ENCODE data around the gene RMND1. TPM values are rescaled to one million over a fixed set of nuclear protein-coding genes. Genes with fewer than 3 reads are reported as not detected.

The RMND1 gene
- total RNA-seq, 1 experiment from 2014 or later: 39.1 TPM

GRCh38 chr6:151443454-151443853, 8.5 kb downstream of the RMND1 start:
- POLR2A ChIA-PET: no interaction called here

GRCh38 chr6:151442371-151442770, 9.6 kb downstream of the RMND1 start:
- peaks cover 10% of the 10 kb centered on the region for H3K4me1 Mint-ChIP-seq (ENCODE audit: low read depth, unreplicated experiment)
- no peak for TF ChIP-seq CTCF (IDR thresholded peaks at IDR 0.05; ENCODE audit: insufficient read depth in 1 of 2, low read depth in 1 of 2, low read length in 1 of 2, severe bottlenecking in 1 of 2, unreplicated experiment in 1 of 2)
- H3K4me1 ChIP-seq: peaks cover 42% of the 10 kb centered on the region
- intact Hi-C loops (cut with micrococcal nuclease; ENCODE audit: unreplicated experiment): no loop called here
- H3K27me3 ChIP-seq (replicated peaks; ENCODE audit: control insufficient read depth, insufficient read depth, low read length): no peaks in the 10 kb centered on the region
- no peak overlapping the region for H3K4me3 ChIP-seq (ENCODE audit: low read depth, low read length)
- POLR2A ChIA-PET: no interaction called here
- H3K9me3 ChIP-seq: no peaks in the 10 kb centered on the region
- H3K36me3 ChIP-seq (ENCODE audit: control insufficient read depth, insufficient read depth, low read length): peaks cover 1% of the 10 kb centered on the region; the same call in 1 of the 2 replicates
- CTCF ChIA-PET: interaction anchor here (0.6 kb wide), 1 partner anchor 17 kb away, joined by 3 read pairs; no protein-coding TSS in a partner anchor
- BruUV-seq (replicated peaks): no TSS peak
- no peak overlapping the region for H3K27ac Mint-ChIP-seq (ENCODE audit: unreplicated experiment)
- DNase-seq: no peak
- H3K36me3 Mint-ChIP-seq (ENCODE audit: insufficient read depth, unreplicated experiment): peaks cover 15% of the 10 kb centered on the region
- no peak overlapping the region for H3K4me3 Mint-ChIP-seq (ENCODE audit: unreplicated experiment)
- no peaks in the 10 kb centered on the region for H3K9me3 Mint-ChIP-seq (ENCODE audit: unreplicated experiment)
- no peaks in the 10 kb centered on the region for H3K27me3 Mint-ChIP-seq (ENCODE audit: insufficient read depth, unreplicated experiment)

More at GRCh38 chr6:151443454-151443853, 8.5 kb downstream of the RMND1 start:
- peaks cover 5% of the 10 kb centered on the region for H3K4me1 Mint-ChIP-seq (ENCODE audit: low read depth, unreplicated experiment)
- H3K9me3 ChIP-seq: no peaks in the 10 kb centered on the region
- peaks cover 1% of the 10 kb centered on the region; the same call in 1 of the 2 replicates for H3K36me3 ChIP-seq (ENCODE audit: control insufficient read depth, insufficient read depth, low read length)
- H3K27ac Mint-ChIP-seq (ENCODE audit: unreplicated experiment): no peak overlapping the region
- BruUV-seq (replicated peaks): no TSS peak
- CTCF ChIA-PET: no interaction called here
- intact Hi-C loops (cut with micrococcal nuclease; ENCODE audit: unreplicated experiment): no loop called here
- peaks cover 10% of the 10 kb centered on the region for H3K36me3 Mint-ChIP-seq (ENCODE audit: insufficient read depth, unreplicated experiment)
- no peak for TF ChIP-seq CTCF (IDR thresholded peaks at IDR 0.05; ENCODE audit: insufficient read depth in 1 of 2, low read depth in 1 of 2, low read length in 1 of 2, severe bottlenecking in 1 of 2, unreplicated experiment in 1 of 2)
- H3K27me3 Mint-ChIP-seq (ENCODE audit: insufficient read depth, unreplicated experiment): no peaks in the 10 kb centered on the region
- H3K4me3 ChIP-seq (ENCODE audit: low read depth, low read length): no peak overlapping the region
- no peaks in the 10 kb centered on the region for H3K27me3 ChIP-seq (replicated peaks; ENCODE audit: control insufficient read depth, insufficient read depth, low read length)
- DNase-seq: no peak
- H3K4me1 ChIP-seq: peaks cover 31% of the 10 kb centered on the region
- no peaks in the 10 kb centered on the region for H3K9me3 Mint-ChIP-seq (ENCODE audit: unreplicated experiment)
- no peak overlapping the region for H3K4me3 Mint-ChIP-seq (ENCODE audit: unreplicated experiment)

- Histone ChIP-seq H3K4me1 (peaks cover 46% of the 10 kb centered on the region), H3K36me3 (ENCODE audit: control insufficient read depth, insufficient read depth, low read length) (peaks cover 1% of the 10 kb centered on the region; the same call in 1 of the 2 replicates), H3K4me3 (ENCODE audit: low read depth, low read length) (no peak overlapping the region), H3K9me3 (no peaks in the 10 kb centered on the region), H3K27me3 (replicated peaks; ENCODE audit: control insufficient read depth, insufficient read depth, low read length) (no peaks in the 10 kb centered on the region)
- H3K9me3 Mint-ChIP-seq (ENCODE audit: unreplicated experiment): no peaks in the 10 kb centered on the region
- intact Hi-C loops (cut with micrococcal nuclease; ENCODE audit: unreplicated experiment): loop anchor here (1.0 kb wide), 2 partner anchors 11 to 35 kb away; partner anchors contain the start of gene RMND1
- TF ChIP-seq CTCF (IDR thresholded peaks at IDR 0.05; ENCODE audit: insufficient read depth in 1 of 2, low read depth in 1 of 2, low read length in 1 of 2, severe bottlenecking in 1 of 2, unreplicated experiment in 1 of 2): no peak
- peaks cover 12% of the 10 kb centered on the region for H3K4me1 Mint-ChIP-seq (ENCODE audit: low read depth, unreplicated experiment)
- ChIA-PET POLR2A (no interaction called here), CTCF (interaction anchor here (0.6 kb wide), 1 partner anchor 16 kb away, joined by 3 read pairs; no protein-coding TSS in a partner anchor)
- no peak overlapping the region for H3K4me3 Mint-ChIP-seq (ENCODE audit: unreplicated experiment)
- BruUV-seq (replicated peaks): no TSS peak
- peaks cover 15% of the 10 kb centered on the region for H3K36me3 Mint-ChIP-seq (ENCODE audit: insufficient read depth, unreplicated experiment)
- peak overlapping the region; percentile 16 for H3K27ac Mint-ChIP-seq (ENCODE audit: unreplicated experiment)
- H3K27me3 Mint-ChIP-seq (ENCODE audit: insufficient read depth, unreplicated experiment): no peaks in the 10 kb centered on the region
- peak in 1 of 2 experiments; percentile 24 for DNase-seq
Measured at GRCh38 chr6:151441390-151442166, 10.3 kb downstream of the RMND1 start.

All from Caco-2 (cell line).